ENCODE results near the gene NIPSNAP2.
"Not testable (repeated sequence)": the region's sequence is repeated elsewhere in the genome, so short reads cannot be mapped to it uniquely, and the experiment has no call there.

NIPSNAP2 gene

GRCh38 chr7:55964261-55965099, at the start of gene NIPSNAP2:
TSS of gene NIPSNAP2 (plus strand) at chr7:55964585. CDS start at chr7:55964610, 25 bp downstream.
- peak; percentile 16 for DNase-seq (ENCODE audit: low read depth, low spot score)

GRCh38 chr7:55917771-55918170, 46.6 kb upstream of the NIPSNAP2 start:
- DNase-seq (ENCODE audit: low read depth, low spot score), result no peak

GRCh38 chr7:55928006-55928767, 36.2 kb upstream of the NIPSNAP2 start:
- no peak for DNase-seq (ENCODE audit: low read depth, low spot score)

DNA sequence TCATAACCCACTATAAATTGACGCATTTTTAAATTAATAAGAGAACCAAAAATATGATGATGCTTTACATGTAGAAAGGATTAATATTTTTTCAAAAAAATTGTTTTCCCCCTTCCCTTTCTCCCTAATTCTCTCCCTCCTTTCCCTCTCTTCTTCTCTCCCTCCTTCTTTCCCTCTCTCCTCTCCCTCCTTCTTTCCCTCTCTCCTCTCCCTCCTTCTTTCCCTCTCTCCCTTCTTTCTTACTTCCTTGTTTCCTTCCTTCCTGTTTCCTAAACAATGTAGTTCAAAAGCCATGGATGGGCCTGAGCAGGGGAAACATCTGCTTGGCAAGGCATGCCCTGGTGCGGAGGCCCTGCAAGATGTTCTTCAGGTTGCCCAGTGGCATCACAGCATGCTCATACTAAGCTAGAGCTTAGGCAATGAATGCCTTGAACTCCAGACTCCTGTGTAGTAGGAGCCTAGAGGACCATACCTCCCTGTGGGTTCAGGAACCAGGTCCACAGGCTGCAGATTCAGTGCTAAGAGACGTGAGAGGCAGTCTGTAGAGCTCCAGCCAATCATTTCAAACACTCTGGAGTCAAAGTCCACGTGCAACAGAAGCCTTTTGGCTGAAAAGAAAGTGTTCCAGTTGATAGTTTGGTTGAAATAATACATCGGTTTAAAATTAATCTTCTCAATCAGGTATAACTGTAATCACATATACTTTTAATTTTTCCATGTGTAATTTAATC, 32.8 kb upstream of the NIPSNAP2 start:
- no peak for DNase-seq (ENCODE audit: low read depth, low spot score)

DNA sequence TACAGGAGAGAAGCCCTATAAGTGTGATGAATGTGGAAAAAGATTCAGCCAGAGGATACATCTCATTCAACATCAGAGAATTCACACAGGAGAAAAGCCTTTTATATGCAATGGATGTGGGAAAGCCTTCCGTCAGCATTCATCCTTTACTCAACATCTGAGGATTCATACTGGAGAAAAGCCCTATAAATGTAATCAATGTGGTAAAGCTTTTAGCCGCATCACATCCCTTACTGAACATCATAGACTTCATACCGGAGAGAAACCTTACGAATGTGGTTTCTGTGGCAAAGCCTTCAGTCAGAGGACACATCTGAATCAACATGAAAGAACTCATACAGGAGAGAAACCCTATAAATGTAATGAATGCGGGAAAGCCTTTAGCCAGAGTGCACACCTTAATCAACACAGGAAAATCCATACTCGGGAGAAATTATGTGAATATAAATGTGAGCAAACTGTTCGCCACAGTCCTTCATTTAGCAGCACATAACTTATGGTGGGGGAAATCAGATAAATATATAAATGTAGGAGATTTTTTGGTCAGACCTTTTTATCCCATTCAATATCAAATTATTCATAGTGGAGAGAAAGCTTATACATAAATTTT, 24.8 kb upstream of the NIPSNAP2 start:
- DNase-seq (ENCODE audit: low read depth, low spot score), result no peak

DNA sequence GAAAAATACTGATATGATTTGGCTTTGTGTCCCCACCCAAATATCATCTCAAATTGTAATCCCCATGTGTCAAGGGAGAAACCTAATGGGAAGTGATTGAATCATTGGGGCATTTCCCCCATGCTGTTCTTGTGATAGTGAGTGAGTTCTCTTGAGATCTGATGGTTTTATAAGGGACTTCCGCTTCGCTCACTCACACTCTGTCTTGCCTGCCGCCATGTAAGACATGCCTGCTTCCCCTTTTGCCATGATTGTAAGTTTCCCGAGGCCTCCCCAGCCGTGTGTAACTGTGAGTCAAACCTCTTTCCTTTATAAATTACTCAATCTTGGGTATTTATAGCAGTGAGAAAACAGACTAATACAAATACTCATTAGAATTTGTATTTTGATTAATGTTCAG, 17.8 kb upstream of the NIPSNAP2 start:
- DNase-seq (ENCODE audit: low read depth, low spot score), result no peak

DNA sequence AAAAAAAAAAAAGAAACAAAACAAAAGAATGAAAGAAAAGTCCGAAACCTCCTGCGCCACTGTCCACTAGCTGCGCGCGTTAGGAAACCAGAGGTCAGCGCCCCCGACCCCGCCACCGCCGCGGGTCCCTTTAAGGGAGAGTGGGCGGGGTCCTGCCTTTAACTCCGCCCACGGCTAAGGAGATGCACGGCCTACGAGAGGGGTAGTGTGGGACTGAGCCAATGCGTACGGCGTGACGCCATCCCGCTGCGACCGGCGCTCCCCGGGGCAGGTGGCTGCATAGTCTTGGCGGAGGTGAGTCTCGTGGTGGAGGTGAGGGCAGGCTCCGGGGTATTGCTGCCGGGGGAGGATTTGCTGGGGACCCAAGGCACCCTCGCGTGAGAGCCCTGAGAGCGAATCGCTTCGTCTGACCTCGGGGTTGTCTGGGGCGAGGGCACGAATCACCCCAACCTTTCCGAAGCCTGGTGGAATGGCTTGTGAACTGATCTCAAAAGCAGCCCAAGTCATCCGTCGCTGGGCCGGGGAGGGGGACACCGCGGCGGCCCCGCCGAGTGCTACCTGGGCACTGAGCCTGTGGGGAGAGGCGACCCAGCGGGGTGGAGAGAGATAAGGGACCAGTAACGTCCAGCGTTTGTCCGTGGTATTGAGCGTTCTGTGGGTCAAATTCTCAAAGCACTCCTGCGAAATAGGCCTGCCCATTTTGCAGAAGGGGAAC, 12.6 kb upstream of the NIPSNAP2 start, which contains the start of gene MRPS17:
MRPS17 (plus strand) TSS at position 241 of the 715 bp plus-strand sequence. CDS start 1,319 bp downstream, outside the sequence.
- DNase-seq (ENCODE audit: low read depth, low spot score), result peak; percentile 87

DNA sequence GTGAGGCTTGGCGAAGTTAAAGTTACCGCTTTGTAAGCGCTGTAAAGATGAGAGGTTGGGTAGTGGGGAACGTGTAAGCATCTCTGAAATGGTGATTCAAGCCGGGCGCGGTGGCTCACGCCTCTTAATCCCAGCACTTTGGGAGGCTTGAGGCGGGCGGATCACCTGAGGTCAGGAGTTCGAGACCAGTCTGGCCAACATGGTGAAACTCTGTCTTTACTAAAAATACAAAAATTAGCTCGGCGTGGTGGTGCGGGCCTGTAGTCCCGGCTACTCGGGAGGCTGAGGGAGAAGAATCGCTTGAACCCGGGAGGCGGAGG, 12.1 kb upstream of the NIPSNAP2 start:
- not testable (repeated sequence) for DNase-seq (ENCODE audit: low read depth, low spot score)

- no peak for DNase-seq (ENCODE audit: low read depth, low spot score)
These were observed 10.5 kb upstream of the NIPSNAP2 start for GRCh38 chr7:55953707-55954475.

DNA sequence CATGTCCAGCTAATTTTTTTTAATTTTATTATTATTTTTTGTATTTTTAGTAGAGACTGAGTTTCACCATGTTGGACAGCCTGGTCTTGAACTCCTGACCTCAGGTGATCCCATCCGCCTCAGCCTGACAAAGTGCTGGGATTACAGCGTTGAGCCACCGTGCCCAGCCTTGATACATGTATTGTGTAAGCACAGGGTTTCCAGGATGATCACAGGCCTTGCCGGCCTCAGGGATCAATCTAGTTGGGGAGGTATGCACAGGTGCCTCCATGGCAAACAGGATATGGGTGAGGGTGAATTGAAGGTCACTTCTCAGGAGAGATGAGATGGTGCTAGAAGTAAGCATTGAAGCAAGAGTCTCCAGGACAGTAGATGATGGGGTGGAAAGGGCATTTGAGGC, 7.2 kb upstream of the NIPSNAP2 start:
- DNase-seq (ENCODE audit: low read depth, low spot score), result no peak

DNA sequence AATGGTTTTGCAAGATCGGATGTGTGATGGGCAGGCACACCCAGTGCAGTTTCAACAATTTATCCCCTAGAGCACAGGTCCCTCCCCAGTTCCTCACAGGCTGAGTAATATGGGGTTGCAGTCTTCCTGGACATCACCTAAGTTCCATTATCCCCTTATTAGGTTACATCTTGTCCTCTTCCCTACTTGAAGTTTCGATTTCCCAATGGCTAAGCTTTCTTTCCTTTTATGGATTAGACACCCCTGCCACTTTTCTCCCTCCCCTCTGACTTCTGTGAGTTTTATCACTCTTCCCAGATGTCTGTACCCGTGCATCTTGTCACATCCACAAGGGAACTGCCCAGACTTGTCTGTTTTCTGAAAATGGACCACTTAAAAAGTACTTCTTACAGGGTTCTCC, 2.4 kb upstream of the NIPSNAP2 start:
- no peak for DNase-seq (ENCODE audit: low read depth, low spot score)

DNA sequence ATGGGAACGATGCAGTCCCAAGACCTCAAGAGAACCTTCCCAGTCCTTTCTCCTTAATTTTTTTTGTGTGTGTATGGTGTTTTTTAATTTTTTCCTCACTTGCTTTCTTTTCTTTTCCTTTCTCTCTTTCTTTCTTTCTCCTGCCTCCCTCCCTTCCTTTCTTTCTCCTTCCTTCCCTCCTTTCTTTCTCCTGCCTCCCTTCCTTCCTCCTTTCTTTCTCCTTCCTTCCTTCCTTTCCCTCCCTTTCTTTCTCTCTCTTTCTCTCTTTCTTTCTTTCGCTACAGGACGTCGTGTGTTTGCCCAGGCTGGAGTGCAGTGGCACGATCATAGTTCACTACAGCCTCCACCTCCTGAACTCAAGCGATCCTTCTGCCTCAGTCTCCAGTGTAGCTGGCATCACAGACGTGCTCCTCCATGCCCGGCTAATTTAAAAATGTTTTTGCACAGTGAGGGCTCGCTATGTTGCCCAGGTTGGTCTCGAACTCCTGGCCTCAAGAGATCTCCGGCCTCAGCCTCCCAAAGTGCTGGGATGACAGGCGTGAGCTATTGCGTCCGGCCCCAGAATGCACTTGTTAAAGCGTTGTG, 709 bp upstream of the NIPSNAP2 start:
- no peak for DNase-seq (ENCODE audit: low read depth, low spot score)

DNA sequence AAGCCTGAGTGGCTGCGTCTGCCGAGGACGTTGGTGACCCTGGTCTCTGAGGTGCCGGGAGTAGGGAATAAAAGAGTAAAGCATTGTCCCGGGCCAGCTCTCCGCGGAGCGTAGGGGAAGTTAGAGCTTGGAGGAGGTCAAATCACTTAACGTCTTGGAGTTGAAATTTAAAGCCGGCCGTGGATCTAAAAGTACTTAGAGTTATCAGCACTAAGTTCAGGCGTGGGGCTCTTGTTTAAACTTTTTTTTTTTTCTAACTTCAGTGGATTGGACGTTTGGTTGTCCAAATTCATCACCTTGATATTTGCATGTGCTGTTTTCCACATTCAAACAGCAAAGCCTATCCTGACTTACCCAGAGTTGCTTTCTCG, 700 bp downstream of the NIPSNAP2 start:
- DNase-seq (ENCODE audit: low read depth, low spot score), result no peak

- no peak for DNase-seq (ENCODE audit: low read depth, low spot score)
These were observed 1.5 kb downstream of the NIPSNAP2 start for GRCh38 chr7:55965805-55966421.

DNA sequence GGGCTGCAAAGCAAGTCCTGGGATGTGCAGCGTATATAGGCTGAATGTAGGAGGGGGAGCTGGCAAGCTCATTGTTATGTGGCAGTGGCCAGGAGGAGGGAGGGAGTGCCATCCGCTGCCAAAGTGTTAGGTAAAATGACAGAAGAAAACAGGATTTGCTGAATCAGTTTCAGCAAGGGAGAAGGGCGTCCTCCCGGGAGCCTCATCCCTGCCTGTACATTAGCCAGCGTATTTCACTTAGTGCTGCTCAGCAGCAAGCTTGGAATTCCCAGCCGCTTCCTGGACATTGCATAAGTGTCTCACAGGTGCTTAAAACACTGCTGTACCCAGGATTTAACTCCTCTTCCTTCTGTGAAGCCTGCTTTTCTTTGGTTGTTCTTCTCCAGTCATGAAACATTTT, 2.5 kb downstream of the NIPSNAP2 start:
- no peak for DNase-seq (ENCODE audit: low read depth, low spot score)

DNA sequence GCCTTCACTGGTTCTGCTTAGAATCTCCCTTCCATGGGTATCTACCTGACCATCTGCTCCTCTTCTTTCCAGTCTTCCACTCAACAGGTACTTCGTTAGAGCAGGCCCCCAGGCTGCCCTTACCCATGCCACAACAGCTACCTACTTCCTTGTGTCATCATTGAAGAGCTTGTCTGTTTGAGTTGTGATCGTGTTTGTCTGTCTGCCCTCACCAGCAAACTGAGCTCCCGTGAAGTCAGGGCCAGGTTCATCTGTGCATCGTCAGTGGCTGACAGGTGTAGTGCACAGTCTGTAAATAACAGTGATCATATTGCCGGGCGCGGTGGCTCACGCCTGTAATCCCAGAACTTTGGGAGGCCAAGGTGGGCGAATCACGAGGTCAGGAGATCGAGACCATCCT, 5.0 kb downstream of the NIPSNAP2 start:
- no peak for DNase-seq (ENCODE audit: low read depth, low spot score)

GRCh38 chr7:55970561-55970960, 6.2 kb downstream of the NIPSNAP2 start:
- DNase-seq (ENCODE audit: low read depth, low spot score), result no peak

- DNase-seq (ENCODE audit: low read depth, low spot score), result no peak
These were observed 6.6 kb downstream of the NIPSNAP2 start for GRCh38 chr7:55970978-55971377.

DNA sequence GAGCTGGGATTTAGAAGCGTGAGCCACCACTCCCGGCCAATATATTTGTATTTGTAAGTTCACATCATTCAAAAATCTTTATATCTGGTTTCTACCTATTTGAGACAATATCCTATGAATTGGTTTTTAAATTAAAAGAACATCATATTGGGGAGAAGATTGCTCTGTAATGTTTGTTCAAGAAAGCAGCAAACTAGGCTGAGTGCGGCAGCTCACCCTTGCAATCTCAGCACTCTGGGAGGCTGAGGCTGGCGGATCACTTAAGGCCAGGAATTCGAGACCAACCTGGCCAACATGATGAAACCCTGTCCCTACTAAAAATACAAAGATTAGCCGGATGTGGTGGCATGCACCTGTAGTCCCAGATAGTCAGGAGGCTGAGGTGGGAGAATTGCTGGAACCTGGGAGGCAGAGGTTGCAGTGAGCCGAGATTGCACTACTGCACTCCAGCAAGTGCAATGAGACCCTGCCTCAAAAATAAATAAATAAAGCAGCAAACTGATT, 9.4 kb downstream of the NIPSNAP2 start:
- DNase-seq (ENCODE audit: low read depth, low spot score), result no peak

Data from activated naive CD8-positive, alpha-beta T cell treated with anti-CD3 and anti-CD28 coated beads, Interleukin-2, amount 50 U/mL, for 16 hours (primary cell).